GM13976 (cell line): ENCODE measurements around the gene SLX4.

Source experiments
- DNase-seq: peaks from one replicate; pipeline ENCODE4 v3.0.0; 2012; ENCODE audit warnings: low spot score
- in situ Hi-C: fragments of 300-500 bp; cut with MboI; formaldehyde crosslinking; loops from one replicate; pipeline ENCODE4 v1.12.0; 2022; ENCODE audit warnings: low sequenced_read_pairs, mixed read lengths, inconsistent platforms; ENCODE audit not compliant: unreplicated experiment
- TF ChIP-seq, protein P1 (sequence below): IDR thresholded peaks from 2 replicates; pipeline ENCODE4 v1.5.1; 2012; ENCODE audit warnings: borderline replicate concordance, mild to moderate bottlenecking; ENCODE audit not compliant: insufficient read depth; ENCODE audit errors: extremely low read depth, missing control alignments, control extremely low read depth

SLX4 gene

DNA sequence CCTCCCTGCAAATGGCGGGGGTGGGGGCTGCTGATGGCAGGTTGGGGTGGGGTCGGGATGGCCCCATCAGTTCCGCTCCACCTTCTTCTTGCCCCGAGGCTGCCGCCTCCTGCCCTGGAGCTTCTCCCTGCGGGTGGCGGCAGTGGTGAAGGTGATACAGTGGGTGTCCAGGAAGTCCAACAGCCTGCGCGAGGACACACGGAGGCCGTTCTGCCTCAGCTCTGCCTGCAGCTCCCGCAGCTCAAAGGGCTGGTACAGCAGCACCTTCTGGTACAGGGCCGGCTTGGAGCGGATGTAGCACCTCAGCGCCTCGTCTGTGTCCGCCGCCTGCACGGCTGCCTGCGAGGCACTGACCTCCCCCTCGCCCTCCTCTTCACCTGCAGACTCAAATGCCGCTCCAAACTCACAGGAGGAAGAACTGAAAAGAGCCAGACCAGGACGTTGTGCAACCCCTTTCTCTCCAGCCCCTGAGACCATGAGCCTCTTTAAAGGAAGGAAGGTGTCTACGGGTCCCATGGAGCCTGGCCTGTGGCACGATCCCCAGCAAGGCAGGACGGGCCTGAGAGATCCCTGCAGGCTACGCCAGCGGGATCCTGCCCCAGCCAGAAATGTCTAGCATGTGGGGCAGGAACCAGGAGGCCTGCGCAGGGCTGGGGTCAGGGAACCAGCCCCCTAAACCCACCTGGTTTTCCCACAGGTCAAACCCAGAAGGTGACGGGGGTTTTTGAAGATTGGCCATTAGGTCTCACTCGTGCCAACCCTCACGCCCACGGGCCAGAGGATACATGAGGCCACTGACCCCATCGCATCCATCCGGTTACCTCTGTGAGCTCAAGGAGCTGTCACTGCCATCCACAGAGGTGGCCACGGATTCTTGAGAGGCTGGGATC is 28.9 kb downstream of the SLX4 start:
- in situ Hi-C loops = no loop called here
- no peak for DNase-seq
- TF ChIP-seq, protein P1, sequence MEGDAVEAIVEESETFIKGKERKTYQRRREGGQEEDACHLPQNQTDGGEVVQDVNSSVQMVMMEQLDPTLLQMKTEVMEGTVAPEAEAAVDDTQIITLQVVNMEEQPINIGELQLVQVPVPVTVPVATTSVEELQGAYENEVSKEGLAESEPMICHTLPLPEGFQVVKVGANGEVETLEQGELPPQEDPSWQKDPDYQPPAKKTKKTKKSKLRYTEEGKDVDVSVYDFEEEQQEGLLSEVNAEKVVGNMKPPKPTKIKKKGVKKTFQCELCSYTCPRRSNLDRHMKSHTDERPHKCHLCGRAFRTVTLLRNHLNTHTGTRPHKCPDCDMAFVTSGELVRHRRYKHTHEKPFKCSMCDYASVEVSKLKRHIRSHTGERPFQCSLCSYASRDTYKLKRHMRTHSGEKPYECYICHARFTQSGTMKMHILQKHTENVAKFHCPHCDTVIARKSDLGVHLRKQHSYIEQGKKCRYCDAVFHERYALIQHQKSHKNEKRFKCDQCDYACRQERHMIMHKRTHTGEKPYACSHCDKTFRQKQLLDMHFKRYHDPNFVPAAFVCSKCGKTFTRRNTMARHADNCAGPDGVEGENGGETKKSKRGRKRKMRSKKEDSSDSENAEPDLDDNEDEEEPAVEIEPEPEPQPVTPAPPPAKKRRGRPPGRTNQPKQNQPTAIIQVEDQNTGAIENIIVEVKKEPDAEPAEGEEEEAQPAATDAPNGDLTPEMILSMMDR = no peak

DNA sequence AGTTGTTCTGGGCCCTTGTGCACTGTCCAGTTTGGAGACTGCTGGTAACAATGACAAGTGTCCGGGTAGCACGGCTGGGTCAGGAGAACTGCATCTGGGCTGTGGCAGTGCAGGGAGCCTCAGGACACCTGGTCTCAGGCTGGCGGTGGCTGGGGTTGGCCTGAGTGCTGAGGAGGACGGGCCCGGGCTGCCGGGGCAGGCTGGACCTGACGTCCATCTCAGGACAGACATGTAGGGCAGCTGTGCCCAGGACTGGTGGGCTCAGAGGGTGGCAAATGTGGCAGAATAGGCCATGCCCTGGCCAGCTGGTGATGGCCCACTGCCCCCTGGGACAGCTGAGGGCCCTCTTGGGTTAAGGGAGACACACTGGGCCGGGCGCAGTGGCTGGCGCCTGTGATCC is 30.0 kb downstream of the SLX4 start:
- in situ Hi-C loops = no loop called here
- TF ChIP-seq, protein P1 = no peak
- no peak for DNase-seq

DNA sequence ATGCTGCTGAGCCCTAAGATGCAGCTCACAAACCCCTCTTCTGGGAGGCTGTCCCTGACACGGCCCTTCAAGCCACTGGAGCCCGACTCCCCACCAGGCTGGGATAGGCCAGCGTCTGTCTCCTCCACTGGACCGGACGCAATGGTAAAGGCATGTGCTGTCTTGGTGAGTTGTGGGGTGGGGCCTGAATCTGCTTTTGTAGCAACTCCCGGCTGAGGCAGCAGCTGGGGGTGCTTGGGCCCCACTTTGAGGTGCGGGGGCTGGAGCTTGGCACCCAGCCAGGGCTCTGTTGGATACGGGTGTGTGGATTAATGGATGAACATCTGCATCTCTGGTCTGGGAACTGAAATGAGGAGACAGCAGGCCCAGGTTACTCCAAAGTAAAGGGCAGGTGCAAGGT is 30.7 kb downstream of the SLX4 start:
- in situ Hi-C loops = no loop called here

DNA sequence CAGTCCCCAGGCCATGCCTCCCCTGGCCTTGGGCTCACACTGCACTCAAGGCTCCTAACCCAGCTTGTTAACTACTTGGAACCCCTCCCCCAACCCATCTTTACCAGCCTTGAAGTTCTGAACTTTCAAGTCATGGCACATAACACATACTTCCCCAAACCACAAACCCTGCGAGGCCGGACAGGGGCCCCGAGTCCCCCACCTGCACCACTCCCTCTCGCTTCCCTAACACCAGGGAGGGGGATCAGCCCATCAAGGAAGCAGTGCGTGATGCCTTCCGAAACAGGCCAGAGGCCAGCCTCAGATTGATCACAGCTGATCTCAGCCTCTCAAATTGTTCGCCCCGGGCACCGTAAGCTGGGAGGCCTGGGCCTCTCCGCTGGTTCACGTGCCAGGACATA is 31.2 kb downstream of the SLX4 start:
- in situ Hi-C loops = no loop called here
- TF ChIP-seq, protein P1 = no peak
- no peak for DNase-seq

More for the DNA sequence above, 30.7 kb downstream of the SLX4 start:
- TF ChIP-seq, protein P1 = no peak
- no peak for DNase-seq

DNA sequence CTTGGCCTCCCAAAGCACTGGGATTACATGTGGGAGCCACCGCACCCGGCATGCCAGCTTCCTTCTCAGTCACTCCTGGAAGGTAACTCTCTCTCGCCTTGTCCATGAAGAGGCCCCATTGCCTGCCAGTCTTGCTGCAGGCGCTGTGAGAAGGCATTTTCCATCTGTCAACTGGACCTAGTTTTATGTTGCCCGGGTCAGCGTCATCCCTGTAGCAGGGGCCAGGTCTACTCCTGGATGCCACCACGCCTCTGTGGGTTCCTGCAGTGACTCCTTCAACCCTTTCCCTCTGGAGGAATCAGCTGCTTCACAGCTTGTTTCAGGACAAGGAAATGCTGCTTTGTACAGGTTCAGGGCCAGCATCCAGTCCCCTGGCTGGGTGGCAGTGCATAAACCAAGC is 31.6 kb downstream of the SLX4 start:
- in situ Hi-C loops = no loop called here
- no peak for DNase-seq
- TF ChIP-seq, protein P1 = no peak

DNA sequence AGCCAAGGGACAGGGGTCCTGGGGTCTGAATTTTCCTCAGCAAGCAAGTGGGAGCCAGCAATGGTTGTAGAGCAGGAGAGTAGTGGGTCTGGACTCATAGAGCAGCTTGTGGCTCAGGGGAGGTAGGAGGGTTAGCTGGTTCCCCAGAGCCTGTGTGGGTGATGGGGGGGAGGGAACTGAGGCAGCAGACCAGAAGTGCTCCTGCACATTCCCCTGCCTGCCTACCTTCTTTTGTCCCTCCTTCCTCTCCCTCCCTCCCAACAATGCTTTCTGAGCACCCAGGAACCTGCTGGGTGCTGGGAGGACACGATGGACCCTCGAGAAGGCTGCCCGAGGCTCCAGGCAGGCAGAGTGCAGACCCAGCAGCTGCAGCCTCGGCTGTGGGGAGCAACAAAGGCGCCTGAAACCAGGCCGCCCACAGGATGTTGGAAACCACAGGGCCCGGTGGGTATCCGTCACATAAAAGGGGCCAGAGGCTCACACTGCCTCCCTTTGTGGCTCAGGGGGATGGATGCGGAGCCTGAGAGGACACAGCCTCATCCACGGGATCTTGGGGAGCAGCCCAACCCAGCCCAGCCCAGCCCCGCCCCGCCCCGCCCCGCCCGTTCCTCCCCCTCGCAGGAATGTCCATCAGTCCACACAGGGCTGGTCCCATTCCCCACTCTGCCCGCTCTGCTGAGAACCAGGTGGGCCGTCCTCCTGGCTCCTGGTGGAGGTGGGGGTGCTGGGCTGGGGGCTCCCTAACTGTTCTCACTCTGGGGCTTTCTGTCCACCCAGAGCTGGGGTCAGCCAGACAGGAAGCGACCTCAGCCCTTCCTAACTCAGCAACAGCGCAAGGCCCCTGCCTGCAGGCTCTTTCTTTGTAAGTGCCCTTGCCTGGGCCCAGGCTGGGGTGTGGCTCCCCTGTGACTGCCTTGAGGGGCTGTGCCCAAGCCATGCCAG is 32.5 kb downstream of the SLX4 start:
- in situ Hi-C loops = no loop called here
- DNase-seq = peak; percentile 85
- TF ChIP-seq, protein P1 = no peak
